Panc1 (cell line): ENCODE results near the gene SENP7. TPM values are rescaled to one million over a fixed set of nuclear protein-coding genes. Genes with fewer than 3 reads are reported as not detected.

ENCODE experiments used
- ATAC-seq: fragments of 200-7000 bp; cut with Tn5 transposase; 2 replicates; pipeline ENCODE4 v1.9.1; 2020; ENCODE audit warnings: mild to moderate bottlenecking, moderate library complexity
- BruUV-seq: library from RNA; stranded (reverse); fragments of 400-500 nt; replicated peaks from 2 replicates; lab custom pipeline; 2021; lab: Mats Ljungman, UMichigan
- CTCF ChIA-PET: fragments of 300-600 bp; sonication (Branson Sonifier 250); formaldehyde crosslinking; loops from one replicate; lab custom pipeline; 2022; ENCODE audit warnings: antibody characterized with exemption; lab: Charles Lee
- POLR2A ChIA-PET: fragments of 300-600 bp; sonication (Branson Sonifier 250); formaldehyde crosslinking; loops from one replicate; lab custom pipeline; 2022; ENCODE audit warnings: antibody characterized with exemption; lab: Charles Lee
- DNase-seq: peaks from one replicate; pipeline ENCODE4 v3.0.0-alpha.2; 2010; ENCODE audit warnings: low read depth, low spot score
- H3K27ac ChIP-seq: 2 replicates; pipeline ENCODE4 v1.5.1; 2011; ENCODE audit warnings: mild to moderate bottlenecking, low read length, inconsistent platforms
- H3K27me3 ChIP-seq: fragments of 200-500 bp; sonication (Bioruptor generic); 2 replicates; pipeline ENCODE4 v1.6.0; 2014; ENCODE audit warnings: low read length, inconsistent platforms; ENCODE audit not compliant: control insufficient read depth, insufficient read depth
- H3K36me3 ChIP-seq: fragments of 200-500 bp; sonication (Bioruptor generic); 2 replicates; pipeline ENCODE4 v1.5.1; 2014; ENCODE audit warnings: inconsistent platforms, mild to moderate bottlenecking, low read length, moderate library complexity; ENCODE audit not compliant: control insufficient read depth, insufficient read depth
- H3K4me1 ChIP-seq: 2 replicates; pipeline ENCODE4 v1.5.1; 2011; ENCODE audit warnings: inconsistent platforms, mild to moderate bottlenecking, low read length, moderate library complexity; ENCODE audit not compliant: control insufficient read depth, insufficient read depth
- H3K4me3 ChIP-seq, 2 experiments: 2 replicates each; pipeline ENCODE4 v1.5.1; 2011 to 2012; ENCODE audit warnings: low read depth in 2 of 2, low read length in 2 of 2, mild to moderate bottlenecking in 2 of 2, inconsistent platforms in 1 of 2, moderate library complexity in 1 of 2
- H3K9me3 ChIP-seq: fragments of 200-500 bp; sonication (Bioruptor generic); 2 replicates; pipeline ENCODE4 v1.5.1; 2014; ENCODE audit warnings: low read depth, mild to moderate bottlenecking, inconsistent platforms, low read length, moderate library complexity; ENCODE audit not compliant: control insufficient read depth, insufficient read depth
- CTCF ChIP-seq: fragments of 450-650 bp; IDR thresholded peaks from 2 replicates; pipeline ENCODE4 v1.5.1; 2017; ENCODE audit warnings: mild to moderate bottlenecking
- POLR2AphosphoS5 ChIP-seq: IDR thresholded peaks from 2 replicates; pipeline ENCODE4 v1.6.1; 2012; ENCODE audit warnings: mild to moderate bottlenecking, low read depth, low read length, moderate library complexity
- REST ChIP-seq, 2 experiments: IDR thresholded peaks; 2 replicates each; pipeline ENCODE4 v1.6.1; 2011 to 2012; ENCODE audit warnings: low read depth in 2 of 2, control low read depth in 1 of 2, low read length in 1 of 2, mild to moderate bottlenecking in 1 of 2, moderate library complexity in 1 of 2; ENCODE audit not compliant: insufficient read depth in 1 of 2
- SIN3A ChIP-seq: IDR thresholded peaks from 2 replicates; pipeline ENCODE4 v1.6.1; 2012; ENCODE audit warnings: low read depth, mild to moderate bottlenecking, low read length, moderate library complexity, borderline replicate concordance; ENCODE audit not compliant: insufficient read depth
- TCF7L2 ChIP-seq: IDR thresholded peaks from 2 replicates; pipeline ENCODE4 v1.6.1; 2011; ENCODE audit warnings: mild to moderate bottlenecking, low read depth, low read length, inconsistent platforms
- in situ Hi-C: cut with HindIII; loops from 2 replicates; pipeline ENCODE4 v1.10.0; 2016; ENCODE audit warnings: low sequenced_read_pairs, low pct_unique_long_range_greater_than_20kb
- intact Hi-C: fragments of 100-400 bp; cut with micrococcal nuclease; formaldehyde crosslinking; loops from one replicate; pipeline ENCODE4 v1.10.0; 2022; ENCODE audit not compliant: unreplicated experiment
- total RNA-seq: library from RNA; stranded (reverse); gene quantifications from one replicate; pipeline ENCODE4 v1.2.1, GENCODE V29; 2021; ENCODE audit not compliant: unreplicated experiment

Gene SENP7
- total RNA-seq, 1 experiment from 2014 or later, result 10.1 TPM

DNA sequence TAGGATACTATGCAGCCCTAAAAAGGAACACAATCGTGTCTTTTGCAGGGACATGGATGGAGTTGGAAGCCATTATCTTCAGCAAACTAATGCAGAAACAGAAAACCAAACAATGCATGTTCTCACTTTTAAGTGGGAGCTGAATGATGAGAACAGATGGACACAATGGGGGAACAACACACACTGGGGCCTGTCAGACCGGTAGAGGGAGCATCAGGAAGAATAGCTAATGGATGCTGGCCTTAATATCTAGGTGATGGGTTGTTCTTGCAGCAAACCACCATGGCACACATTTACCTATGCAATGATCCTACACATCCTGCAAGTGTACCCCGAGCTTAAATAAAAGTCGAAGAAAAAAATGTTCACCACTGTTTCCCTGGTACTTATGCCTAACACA is 17.5 kb downstream of the SENP7 start:
- CTCF ChIA-PET, result interaction anchor here (0.8 kb wide), 1 partner anchor 448 kb away, joined by 3 read pairs; no protein-coding TSS in a partner anchor
- BruUV-seq, result no TSS peak
- H3K27ac ChIP-seq, result no peak overlapping the region

GRCh38 chr3:101484805-101485620 is 28.0 kb downstream of the SENP7 start:
- no peaks in the 10 kb centered on the region for H3K9me3 ChIP-seq
- no peaks in the 10 kb centered on the region for H3K36me3 ChIP-seq
- no TSS peak for BruUV-seq
- intact Hi-C loops, result no loop called here
- no peak overlapping the region for H3K4me3 ChIP-seq
- in situ Hi-C loops, result no loop called here
- no peak for ATAC-seq
- no peaks in the 10 kb centered on the region for H3K27me3 ChIP-seq
- H3K27ac ChIP-seq, result no peak overlapping the region
- no peak for DNase-seq
- no peaks in the 10 kb centered on the region for H3K4me1 ChIP-seq
- CTCF ChIA-PET, result no interaction called here
- POLR2A ChIA-PET, result no interaction called here
- TF ChIP-seq SIN3A (no peak), CTCF (no peak), POLR2AphosphoS5 (no peak), REST (IDR thresholded peaks at IDR 0.05; ENCODE audit: insufficient read depth in 1 of 2, low read depth in 2 of 2, low read length in 1 of 2) (no peak), TCF7L2 (no peak)

More for the DNA sequence above, 17.5 kb downstream of the SENP7 start:
- in situ Hi-C loops, result no loop called here
- H3K4me3 ChIP-seq, result no peak overlapping the region
- no peaks in the 10 kb centered on the region for H3K4me1 ChIP-seq
- DNase-seq, result no peak
- POLR2A ChIA-PET, result no interaction called here
- H3K9me3 ChIP-seq, result no peaks in the 10 kb centered on the region
- H3K36me3 ChIP-seq, result no peaks in the 10 kb centered on the region
- intact Hi-C loops, result no loop called here
- TF ChIP-seq REST (IDR thresholded peaks at IDR 0.05; ENCODE audit: insufficient read depth in 1 of 2, low read depth in 2 of 2, low read length in 1 of 2) (no peak), SIN3A (no peak), POLR2AphosphoS5 (no peak), CTCF (no peak), TCF7L2 (no peak)
- no peak for ATAC-seq
- H3K27me3 ChIP-seq, result no peaks in the 10 kb centered on the region
